GM21576 (cell line): ENCODE results near the gene ERAP2.

Experiments
- ATAC-seq: cut with Tn5 transposase; IDR thresholded peaks from one replicate; pipeline ENCODE4 v1.9.1; 2021; ENCODE audit warnings: mild to moderate bottlenecking, moderate library complexity; ENCODE audit not compliant: unreplicated experiment

Gene ERAP2

GRCh38 chr5:96958977-96959376 is 82.7 kb downstream of the ERAP2 start:
- ATAC-seq: no peak

- ATAC-seq: peak; percentile 50
Measured at GRCh38 chr5:96961053-96961452, 84.8 kb downstream of the ERAP2 start.

GRCh38 chr5:96962540-96962991 is 86.3 kb downstream of the ERAP2 start:
- no peak for ATAC-seq

GRCh38 chr5:96963267-96963666 is 87.0 kb downstream of the ERAP2 start:
- ATAC-seq: peak; percentile 48

GRCh38 chr5:96966801-96967200 is 90.5 kb downstream of the ERAP2 start:
- no peak for ATAC-seq

GRCh38 chr5:96967400-96967799 is 91.1 kb downstream of the ERAP2 start:
- ATAC-seq: no peak

- ATAC-seq: no peak
Measured at GRCh38 chr5:96968074-96968473, 91.8 kb downstream of the ERAP2 start.

GRCh38 chr5:96968614-96969013 is 92.3 kb downstream of the ERAP2 start:
- no peak for ATAC-seq
